ENCODE data around the gene GPR84.

The GPR84 gene

DNA sequence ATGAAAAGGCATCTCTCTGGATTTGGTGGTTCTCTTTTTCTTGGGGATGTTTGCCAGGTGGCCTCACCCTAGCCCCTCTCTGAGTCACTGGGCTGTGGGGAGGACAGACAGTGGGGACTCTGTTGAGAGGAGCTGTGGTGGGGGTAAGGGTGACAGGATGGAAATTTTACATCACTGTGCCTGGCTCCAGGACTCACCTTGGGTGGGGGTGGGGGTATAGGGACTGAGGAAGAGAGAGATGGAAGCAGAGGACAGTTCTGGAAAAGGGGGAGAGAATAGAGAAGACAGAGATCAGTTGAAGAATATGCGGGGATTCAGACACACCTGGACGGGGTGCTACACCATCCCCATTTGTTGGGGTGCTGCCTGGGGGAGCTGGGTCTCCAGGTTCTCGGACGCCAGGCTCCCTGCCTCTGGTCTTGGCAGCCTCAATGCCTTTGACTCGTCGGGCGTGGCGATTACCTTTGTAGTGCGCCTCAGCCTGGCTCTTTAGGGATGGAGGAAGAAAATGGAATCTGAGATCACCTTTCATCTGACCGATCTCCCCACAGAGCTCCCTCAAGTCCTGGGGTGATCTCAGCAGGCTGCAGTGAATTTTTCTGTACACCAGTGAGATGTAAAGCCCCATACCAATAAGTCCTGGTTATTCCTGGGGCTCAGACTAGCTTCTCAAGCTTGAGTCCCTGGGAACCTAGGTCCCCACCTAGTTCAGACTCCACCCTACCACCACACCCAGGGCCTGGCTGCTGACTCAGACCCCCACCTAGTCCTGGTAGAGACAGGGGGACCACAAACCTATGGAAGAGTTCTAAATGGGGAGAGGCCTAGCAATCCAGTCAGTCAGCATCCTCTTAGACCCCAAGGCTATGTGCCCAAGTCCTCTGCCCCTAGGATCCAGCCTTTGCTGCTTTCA is 9.6 kb upstream of the GPR84 start:
- DNase-seq = no peak

DNA sequence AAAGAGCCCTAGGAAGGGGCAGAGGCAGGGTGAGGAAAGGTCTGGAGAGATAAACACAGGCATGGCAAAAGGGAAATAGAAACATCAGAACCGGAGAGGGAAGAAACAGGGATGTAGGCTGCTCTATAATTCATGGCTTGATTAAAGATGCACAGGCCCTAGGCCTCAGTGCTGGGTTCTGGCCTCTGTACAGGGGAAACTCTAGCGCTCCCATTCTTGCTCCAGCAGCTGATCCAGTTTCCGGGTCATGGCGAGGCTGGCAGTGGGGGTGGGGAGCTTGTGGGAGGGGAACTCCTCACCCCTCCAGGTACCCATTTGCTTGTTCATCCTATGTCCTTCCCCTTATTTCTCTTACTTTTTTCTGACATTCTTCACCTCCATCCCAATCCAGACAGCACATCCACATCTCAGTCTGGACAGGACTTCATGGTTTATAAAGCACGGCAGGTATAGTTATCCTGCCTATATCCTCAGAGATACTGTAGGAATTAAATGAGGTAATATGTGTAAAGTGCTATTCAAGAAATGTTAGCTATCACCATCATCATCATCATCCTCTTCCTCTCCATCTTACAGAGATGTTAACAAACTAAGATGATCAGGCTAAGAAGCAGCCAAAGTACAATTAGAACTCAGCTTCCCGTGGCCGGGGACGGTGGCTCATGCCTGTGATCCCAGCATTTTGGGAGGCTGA is 8.0 kb upstream of the GPR84 start:
- no peak for DNase-seq

DNA sequence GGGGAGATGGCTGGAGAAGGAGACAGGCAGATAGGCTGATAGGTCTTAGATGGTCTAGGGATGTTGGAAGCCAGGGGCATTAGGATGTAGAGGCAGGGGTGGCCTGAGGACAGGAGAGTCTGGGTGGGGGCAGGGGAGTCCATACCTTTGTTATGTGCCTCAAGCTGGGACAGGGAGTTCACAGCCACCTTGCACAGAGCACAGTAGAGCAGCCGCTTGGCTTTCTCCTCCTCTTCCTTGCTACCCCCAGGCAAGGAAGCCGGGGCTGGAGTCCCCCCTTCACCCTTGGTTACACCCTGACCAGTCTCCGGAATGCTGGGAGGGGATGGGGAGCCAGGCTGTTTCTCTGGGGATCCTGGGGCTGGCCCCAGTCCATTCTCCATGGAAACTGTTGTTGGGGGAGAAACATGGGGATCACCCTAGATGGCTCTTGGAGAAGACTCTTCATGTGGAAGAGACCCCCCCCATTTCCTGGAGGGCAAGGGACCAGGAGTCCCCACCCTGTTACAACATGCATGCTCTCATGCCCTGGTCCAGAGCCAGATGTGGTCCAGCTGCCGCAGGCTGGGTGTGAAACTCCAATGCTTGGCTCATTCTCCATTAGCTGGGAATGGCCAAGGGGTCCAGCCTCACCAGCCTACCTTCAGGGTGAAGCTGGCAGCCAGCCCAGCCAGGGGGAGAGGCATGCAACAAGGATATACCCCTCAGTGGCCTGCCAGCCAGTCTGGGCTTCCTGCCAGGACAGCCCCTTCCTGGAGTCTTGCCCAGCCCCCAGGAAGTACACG is 7.2 kb upstream of the GPR84 start:
- no peak for DNase-seq

GRCh38 chr12:54370171-54370730 is 6.0 kb upstream of the GPR84 start:
- DNase-seq = no peak

DNA sequence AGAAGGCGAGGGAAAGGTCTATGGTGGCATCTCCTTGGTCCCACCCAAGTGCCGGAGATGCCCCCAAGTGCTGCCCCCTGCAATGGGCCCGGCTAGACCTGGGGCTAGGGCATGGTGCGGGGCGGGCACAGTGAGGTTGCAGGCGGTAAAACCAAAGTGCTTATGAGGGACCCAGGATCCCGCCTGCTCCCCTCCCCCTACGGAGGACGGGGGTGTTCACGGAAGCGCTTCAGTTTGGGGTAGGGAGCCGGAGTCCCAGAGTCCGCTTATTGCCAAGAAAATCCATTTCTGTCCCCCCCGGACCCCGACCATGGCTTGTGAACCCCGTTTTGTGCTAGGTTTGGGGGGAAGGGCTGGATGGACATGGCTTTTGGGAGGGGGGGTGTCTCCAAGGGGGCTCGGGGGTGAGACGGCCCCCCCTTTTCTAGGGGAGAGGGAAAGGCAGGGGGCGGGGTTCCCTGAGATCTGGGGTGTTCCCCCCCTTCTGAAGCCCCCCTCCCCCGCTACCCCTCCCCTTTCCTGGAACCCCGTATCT is 5.4 kb upstream of the GPR84 start:
- no peak for DNase-seq

DNA sequence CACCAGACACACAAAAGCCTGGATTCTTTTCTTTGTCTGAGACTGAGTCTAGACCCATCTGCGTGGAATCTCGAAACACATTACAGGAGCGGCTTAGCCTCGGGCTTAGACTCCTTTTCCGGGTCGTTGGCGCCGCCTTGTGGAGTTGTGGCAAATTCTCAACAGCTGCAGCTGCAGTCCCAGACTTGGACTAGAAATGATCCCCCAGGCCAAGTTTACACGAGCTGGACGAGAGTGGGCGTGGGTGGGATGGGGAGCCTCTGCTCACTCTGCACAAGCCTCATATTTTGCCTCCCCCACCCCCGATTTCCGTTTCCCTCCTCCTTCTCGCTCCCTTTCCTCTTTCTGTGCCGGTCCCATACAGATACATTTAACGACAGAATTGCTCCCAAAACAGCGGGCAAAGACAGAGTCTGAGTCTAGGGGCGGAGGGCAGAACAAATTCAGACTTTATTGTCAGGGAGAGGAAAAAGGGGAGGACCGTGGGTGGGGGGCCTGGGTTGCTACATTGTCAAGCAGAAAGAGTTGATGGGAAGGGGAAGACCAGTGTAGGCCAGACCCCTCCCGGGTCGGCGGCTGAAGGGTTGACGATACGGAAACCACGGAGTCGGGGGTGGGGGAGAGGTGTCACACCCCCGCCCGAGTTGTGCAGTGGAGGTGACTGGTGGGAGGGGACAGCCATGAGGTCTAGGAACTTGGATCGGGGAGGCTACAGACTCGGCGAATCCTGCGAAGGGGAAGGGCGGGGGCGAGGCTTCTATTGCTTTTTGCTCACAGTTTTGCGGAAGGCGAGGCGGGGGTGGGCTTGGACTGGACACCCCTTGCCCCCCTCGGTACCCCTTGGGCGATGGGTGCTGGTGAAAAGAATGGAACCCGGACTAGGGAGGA is 4.7 kb upstream of the GPR84 start:
- peak; percentile 42 for DNase-seq

- DNase-seq = no peak
Measured at GRCh38 chr12:54368025-54368708, 3.9 kb upstream of the GPR84 start.

DNA sequence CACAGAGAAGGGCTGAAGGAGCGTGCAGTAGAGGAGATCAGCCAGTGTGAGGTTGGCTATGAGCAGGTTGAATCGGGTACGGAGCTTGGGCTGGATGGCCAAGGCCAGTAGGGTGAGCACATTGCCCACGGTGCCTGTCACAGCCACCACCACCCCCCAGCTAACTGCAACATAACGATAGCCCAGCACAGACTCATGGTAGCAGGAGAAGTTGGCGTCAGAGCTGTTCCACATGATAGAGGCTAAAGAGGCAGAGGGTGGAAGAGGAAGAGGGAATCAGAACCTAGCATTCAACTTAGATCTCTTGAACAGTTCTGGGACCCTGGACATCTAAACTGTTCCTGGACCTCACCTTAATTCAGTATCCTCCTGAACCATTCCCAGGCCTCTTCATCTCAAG is 668 bp downstream of the GPR84 start:
- no peak for DNase-seq

- no peak for DNase-seq
Measured at GRCh38 chr12:54363047-54363446, 1.2 kb downstream of the GPR84 start.

- DNase-seq = peak; percentile 3
Measured at GRCh38 chr12:54360717-54361456, 3.4 kb downstream of the GPR84 start.

DNA sequence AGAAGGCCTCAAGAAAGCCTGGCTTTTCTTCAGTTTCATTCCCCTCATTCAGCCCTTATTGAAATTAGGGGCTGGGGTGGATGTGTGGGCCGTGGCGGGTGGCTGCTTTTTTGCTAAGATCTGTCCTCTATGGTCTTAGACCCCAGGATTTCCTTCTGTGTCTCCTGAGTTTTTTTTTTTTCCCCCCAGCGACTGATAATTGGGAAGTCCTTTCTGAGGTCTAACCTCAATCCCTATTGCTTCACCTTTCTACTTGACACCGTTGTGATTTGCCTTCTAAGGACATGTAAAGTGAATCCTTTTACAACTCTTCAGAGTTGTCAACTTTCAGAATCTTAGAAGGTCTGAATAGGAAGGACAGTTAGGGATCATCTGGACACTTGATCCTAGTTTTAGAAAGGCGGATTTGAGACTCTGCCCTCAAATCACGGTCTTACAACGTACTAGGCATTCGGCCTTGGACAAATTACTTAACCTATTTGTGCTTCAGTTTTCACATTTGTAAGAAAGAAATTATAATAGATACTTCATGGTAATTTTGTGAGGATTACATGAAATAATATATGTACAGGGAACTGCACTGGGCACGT is 4.4 kb downstream of the GPR84 start:
- no peak for DNase-seq

DNA sequence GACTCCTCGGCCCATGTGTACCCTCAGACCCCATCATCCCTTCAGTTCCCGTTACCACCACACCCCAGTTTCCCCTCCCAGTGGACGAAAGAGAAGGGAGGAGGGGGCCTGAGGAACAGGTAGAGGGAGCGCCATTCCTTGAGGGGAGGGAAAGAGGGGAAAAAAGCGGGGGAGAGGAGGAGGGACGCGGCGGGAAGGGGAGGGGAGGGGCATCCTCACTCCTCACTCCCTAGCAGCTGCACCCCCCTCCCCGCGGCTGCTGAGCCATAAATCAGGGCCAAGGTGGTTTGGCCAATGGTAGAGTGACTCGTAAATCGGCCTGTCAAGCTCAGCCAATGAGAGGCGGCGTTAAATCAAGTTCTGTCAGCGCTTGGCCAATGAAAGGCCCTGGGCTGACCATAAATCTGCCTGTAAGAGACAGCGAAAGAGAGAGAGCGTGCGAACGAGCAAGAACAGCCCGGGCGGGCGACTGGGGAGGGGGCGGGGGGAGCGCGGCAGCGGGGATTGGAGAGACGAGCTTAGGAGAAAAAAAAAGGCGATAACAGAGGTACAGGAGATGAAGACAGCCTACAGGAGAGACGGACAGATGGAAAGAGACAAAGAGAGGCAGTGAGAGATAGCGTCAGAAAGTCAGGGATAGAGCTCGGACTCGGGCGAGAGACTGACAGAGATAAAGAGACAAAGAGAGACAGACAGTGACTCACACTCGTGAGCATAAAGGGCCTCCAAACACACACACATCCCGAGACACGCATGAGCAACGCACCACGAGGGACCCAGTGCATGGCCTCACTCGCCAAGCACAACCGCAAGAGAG is 5.1 kb downstream of the GPR84 start:
- peak; percentile 91 for DNase-seq

DNA sequence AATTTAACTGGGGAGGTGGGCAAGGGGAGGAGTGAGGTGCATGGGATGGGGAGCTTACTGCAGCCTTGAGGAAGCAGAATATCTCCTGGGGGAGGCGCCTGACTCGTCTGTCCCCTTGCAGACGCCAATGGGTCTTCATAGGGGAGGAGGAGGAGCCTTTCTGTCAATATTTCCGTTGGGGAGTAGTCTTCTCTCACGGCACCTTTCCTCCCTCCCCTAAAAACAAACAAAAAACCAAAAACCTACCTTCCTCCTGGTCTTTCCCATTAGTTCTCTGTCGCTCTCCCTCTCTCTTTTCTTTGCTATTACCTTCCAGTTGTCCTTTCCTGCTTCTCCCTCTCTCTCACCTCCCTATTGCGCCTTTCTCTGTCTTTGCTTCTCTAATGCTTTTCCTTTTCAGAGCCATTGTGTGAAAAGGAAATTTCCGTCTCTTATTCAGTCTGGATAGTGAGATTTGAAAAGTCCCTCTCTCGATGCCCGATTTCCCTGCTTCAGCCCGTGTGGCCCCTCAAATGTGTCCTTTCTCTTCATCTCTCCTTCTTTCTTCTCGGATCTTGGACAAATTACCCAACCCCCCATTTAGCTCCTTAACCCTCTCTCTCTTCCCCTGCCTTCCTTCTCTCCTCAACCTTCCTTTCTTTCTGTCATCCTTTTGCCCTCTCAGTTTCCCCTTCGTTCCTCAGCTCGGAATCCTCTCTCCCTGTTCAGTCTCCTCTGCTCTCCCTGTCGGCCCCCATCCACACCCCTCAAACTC is 5.9 kb downstream of the GPR84 start:
- no peak for DNase-seq

GRCh38 chr12:54357506-54358190 is 6.6 kb downstream of the GPR84 start:
- no peak for DNase-seq

DNA sequence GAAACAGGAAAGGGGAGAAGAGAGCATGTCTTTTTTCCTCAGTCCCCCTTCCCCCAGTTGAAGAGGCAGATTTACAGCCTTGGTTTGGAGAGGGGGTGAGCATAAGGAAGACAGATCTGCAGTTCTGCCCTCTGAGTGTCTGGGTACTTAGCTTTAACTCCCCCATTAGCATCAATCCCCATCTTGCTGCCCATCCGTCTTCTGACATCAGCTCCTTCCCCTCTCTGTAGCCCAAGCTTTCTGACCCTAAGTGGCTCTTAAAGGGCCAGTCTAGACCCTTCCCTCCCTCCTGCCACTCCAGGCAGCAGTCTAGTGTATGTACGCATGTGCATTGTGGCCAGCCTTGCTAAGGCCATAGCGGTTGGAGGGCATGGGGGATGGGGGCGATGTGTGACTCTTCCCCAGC is 7.3 kb downstream of the GPR84 start:
- DNase-seq = no peak

GRCh38 chr12:54356228-54356627 is 8.1 kb downstream of the GPR84 start:
- DNase-seq = no peak

GRCh38 chr12:54355104-54355815 is 9.0 kb downstream of the GPR84 start:
- no peak for DNase-seq

Measured in GF-D8 (cell line).